Measurements from ENCODE around the gene C10orf90.

C10orf90 gene

DNA sequence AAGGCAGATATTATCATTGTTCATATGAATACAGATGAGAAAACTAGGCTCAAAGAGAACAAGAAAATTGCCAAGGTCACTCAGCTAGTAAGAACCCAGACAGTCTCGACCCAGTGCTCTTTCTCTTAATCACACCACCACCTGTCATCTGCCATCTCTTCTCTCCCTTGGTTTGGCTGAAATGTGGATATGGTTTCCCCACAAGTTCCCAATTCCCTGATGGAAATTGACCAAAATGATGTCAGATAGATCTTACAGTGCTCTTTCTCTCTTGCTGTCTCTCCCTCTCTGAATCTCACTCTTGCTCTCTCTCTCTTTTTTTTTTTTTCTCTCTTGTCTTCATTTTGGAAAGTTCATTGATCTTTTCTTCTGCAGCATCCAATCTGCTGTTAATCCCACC is 9.1 kb downstream of the C10orf90 start:
- H3K4me1 ChIP-seq (ENCODE audit: control insufficient read depth, insufficient read depth, low read length) = no peaks in the 10 kb centered on the region
- no peak overlapping the region for H3K4me3 ChIP-seq (ENCODE audit: low read depth, low read length)
- ChIA-PET POLR2A (no interaction called here), CTCF (no interaction called here)
- H3K9me3 ChIP-seq (ENCODE audit: control insufficient read depth, insufficient read depth, low read depth, low read length) = no peaks in the 10 kb centered on the region
- TF ChIP-seq YY2 (tag by site-specific recombination; IDR thresholded peaks at IDR 0.05) (no peak), ZNF341 (tag by site-specific recombination; IDR thresholded peaks at IDR 0.05; ENCODE audit: low read depth) (no peak), ZNF133 (tag by site-specific recombination; IDR thresholded peaks at IDR 0.05) (no peak), SCRT1 (tag by site-specific recombination; IDR thresholded peaks at IDR 0.05; ENCODE audit: borderline replicate concordance) (no peak), ZNF169 (tag by site-specific recombination; IDR thresholded peaks at IDR 0.05) (no peak), ZNF701 (tag by site-specific recombination; IDR thresholded peaks at IDR 0.05) (no peak), PRDM10 (tag by site-specific recombination; IDR thresholded peaks at IDR 0.05) (no peak)
- TF ChIP-seq, protein P1, sequence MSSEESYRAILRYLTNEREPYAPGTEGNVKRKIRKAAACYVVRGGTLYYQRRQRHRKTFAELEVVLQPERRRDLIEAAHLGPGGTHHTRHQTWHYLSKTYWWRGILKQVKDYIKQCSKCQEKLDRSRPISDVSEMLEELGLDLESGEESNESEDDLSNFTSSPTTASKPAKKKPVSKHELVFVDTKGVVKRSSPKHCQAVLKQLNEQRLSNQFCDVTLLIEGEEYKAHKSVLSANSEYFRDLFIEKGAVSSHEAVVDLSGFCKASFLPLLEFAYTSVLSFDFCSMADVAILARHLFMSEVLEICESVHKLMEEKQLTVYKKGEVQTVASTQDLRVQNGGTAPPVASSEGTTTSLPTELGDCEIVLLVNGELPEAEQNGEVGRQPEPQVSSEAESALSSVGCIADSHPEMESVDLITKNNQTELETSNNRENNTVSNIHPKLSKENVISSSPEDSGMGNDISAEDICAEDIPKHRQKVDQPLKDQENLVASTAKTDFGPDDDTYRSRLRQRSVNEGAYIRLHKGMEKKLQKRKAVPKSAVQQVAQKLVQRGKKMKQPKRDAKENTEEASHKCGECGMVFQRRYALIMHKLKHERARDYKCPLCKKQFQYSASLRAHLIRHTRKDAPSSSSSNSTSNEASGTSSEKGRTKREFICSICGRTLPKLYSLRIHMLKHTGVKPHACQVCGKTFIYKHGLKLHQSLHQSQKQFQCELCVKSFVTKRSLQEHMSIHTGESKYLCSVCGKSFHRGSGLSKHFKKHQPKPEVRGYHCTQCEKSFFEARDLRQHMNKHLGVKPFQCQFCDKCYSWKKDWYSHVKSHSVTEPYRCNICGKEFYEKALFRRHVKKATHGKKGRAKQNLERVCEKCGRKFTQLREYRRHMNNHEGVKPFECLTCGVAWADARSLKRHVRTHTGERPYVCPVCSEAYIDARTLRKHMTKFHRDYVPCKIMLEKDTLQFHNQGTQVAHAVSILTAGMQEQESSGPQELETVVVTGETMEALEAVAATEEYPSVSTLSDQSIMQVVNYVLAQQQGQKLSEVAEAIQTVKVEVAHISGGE (tag by site-specific recombination; conservative IDR thresholded peaks at IDR 0.05; ENCODE audit: low read depth) = no peak
- no peaks in the 10 kb centered on the region for H3K36me3 ChIP-seq (ENCODE audit: control insufficient read depth in 2 of 2, insufficient read depth in 1 of 2, low read length in 2 of 2)
- no peak overlapping the region for H3K27ac ChIP-seq (ENCODE audit: extremely low read depth, low read depth, low read length)

DNA sequence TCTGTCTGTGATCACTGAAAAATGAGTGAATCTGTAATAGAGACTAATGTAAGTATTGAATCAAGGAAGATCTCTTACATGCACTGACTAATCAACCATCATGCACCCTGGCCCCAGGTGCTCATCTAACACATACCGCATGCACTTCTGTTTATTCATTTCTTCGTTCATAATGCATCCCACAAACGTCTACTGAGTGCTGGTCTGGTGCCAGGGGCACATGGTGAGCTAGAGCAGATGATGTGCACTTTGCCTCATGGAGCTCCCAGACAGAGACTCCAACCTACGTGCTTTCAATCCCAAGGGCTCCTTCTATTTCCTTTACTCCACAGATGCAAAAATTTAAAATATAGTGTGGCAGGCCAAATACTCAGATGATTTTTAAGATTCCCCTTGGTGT is 10.7 kb downstream of the C10orf90 start:
- no peaks in the 10 kb centered on the region for H3K9me3 ChIP-seq (ENCODE audit: control insufficient read depth, insufficient read depth, low read depth, low read length)
- H3K27ac ChIP-seq (ENCODE audit: extremely low read depth, low read depth, low read length) = no peak overlapping the region
- POLR2A ChIA-PET = no interaction called here
- TF ChIP-seq ZNF768 (tag by site-specific recombination; IDR thresholded peaks at IDR 0.05) (no peak), ZNF114 (tag by site-specific recombination; IDR thresholded peaks at IDR 0.05) (no peak), ZNF521 (tag by site-specific recombination; IDR thresholded peaks at IDR 0.05) (no peak), BCL11A (tag by site-specific recombination; IDR thresholded peaks at IDR 0.05; ENCODE audit: low read depth) (no peak), KLF7 (tag by site-specific recombination; IDR thresholded peaks at IDR 0.05; ENCODE audit: borderline replicate concordance) (no peak), ZNF514 (tag by site-specific recombination; IDR thresholded peaks at IDR 0.05) (no peak)
- CTCF ChIA-PET = no interaction called here
- H3K4me3 ChIP-seq (ENCODE audit: low read depth, low read length) = no peak overlapping the region
- H3K36me3 ChIP-seq (ENCODE audit: control insufficient read depth in 2 of 2, insufficient read depth in 1 of 2, low read length in 2 of 2) = no peaks in the 10 kb centered on the region
- H3K4me1 ChIP-seq (ENCODE audit: control insufficient read depth, insufficient read depth, low read length) = no peaks in the 10 kb centered on the region

GRCh38 chr10:126658928-126659327 is 11.6 kb downstream of the C10orf90 start:
- TF ChIP-seq ZNF664 (tag by site-specific recombination; IDR thresholded peaks at IDR 0.05) (no peak), ZNF529 (tag by site-specific recombination; IDR thresholded peaks at IDR 0.05; ENCODE audit: insufficient replicate concordance) (no peak), TCF7L2 (IDR thresholded peaks at IDR 0.05; ENCODE audit: borderline replicate concordance, low read depth, low read length) (no peak), ZNF433 (tag by site-specific recombination; IDR thresholded peaks at IDR 0.05; ENCODE audit: low read depth) (no peak)
- no peaks in the 10 kb centered on the region for H3K9me3 ChIP-seq (ENCODE audit: control insufficient read depth, insufficient read depth, low read depth, low read length)
- CTCF ChIA-PET = no interaction called here

More at GRCh38 chr10:126658928-126659327, 11.6 kb downstream of the C10orf90 start:
- Histone ChIP-seq H3K4me3 (ENCODE audit: low read depth, low read length) (no peak overlapping the region), H3K36me3 (ENCODE audit: control insufficient read depth in 2 of 2, insufficient read depth in 1 of 2, low read length in 2 of 2) (no peaks in the 10 kb centered on the region), H3K27ac (ENCODE audit: extremely low read depth, low read depth, low read length) (no peak overlapping the region), H3K4me1 (ENCODE audit: control insufficient read depth, insufficient read depth, low read length) (no peaks in the 10 kb centered on the region)
- POLR2A ChIA-PET = no interaction called here

All from HEK293 (cell line).